Stimulated activated CD8-positive, alpha-beta memory T cell treated with anti-CD3 and anti-CD28 coated beads, Interleukin-4, amount 100 ng/mL, for 1 hour (primary cell): ENCODE results near the gene MED8.

Experiments used
- DNase-seq, 2 donors: peaks; one replicate each; pipeline ENCODE4 v3.0.0-alpha.2; 2020; ENCODE audit warnings: low read depth in 2 of 2, low spot score in 1 of 2

Gene MED8

GRCh38 chr1:43389326-43390313 is at the start of gene MED8, which contains the start of gene SZT2:
MED8 (minus strand) TSS chr1:43389800; CDS start chr1:43389764, 36 bp downstream.
SZT2 (plus strand) TSS chr1:43389899; CDS start chr1:43389969, 70 bp downstream.
- peak; percentile 85 to 86 for DNase-seq

- DNase-seq: no peak
Observed at GRCh38 chr1:43438953-43439581, 49.5 kb upstream of the MED8 start.

- DNase-seq: no peak
Observed at GRCh38 chr1:43438576-43438952, 49.0 kb upstream of the MED8 start.

- DNase-seq: no peak
Observed at GRCh38 chr1:43438006-43438405, 48.4 kb upstream of the MED8 start.

- DNase-seq: no peak
Observed at GRCh38 chr1:43437031-43437973, 47.7 kb upstream of the MED8 start.

GRCh38 chr1:43436371-43436770 is 46.8 kb upstream of the MED8 start:
- no peak for DNase-seq

GRCh38 chr1:43435146-43436145 is 45.8 kb upstream of the MED8 start:
- DNase-seq: no peak

- no peak for DNase-seq
Observed at GRCh38 chr1:43434256-43434655, 44.7 kb upstream of the MED8 start.

GRCh38 chr1:43432907-43433306 is 43.3 kb upstream of the MED8 start:
- DNase-seq: no peak

GRCh38 chr1:43432171-43432860 is 42.7 kb upstream of the MED8 start:
- no peak for DNase-seq

- no peak for DNase-seq
Observed at GRCh38 chr1:43431676-43432075, 42.1 kb upstream of the MED8 start.

- DNase-seq: no peak
Observed at GRCh38 chr1:43430831-43431230, 41.2 kb upstream of the MED8 start.

- DNase-seq: no peak
Observed at GRCh38 chr1:43427941-43428340, 38.3 kb upstream of the MED8 start.

GRCh38 chr1:43427524-43427923 is 37.9 kb upstream of the MED8 start:
- DNase-seq: no peak

- no peak for DNase-seq
Observed at GRCh38 chr1:43426221-43426620, 36.6 kb upstream of the MED8 start.

- no peak for DNase-seq
Observed at GRCh38 chr1:43425045-43425444, 35.4 kb upstream of the MED8 start.

- DNase-seq: no peak
Observed at GRCh38 chr1:43423672-43424550, 34.3 kb upstream of the MED8 start.

GRCh38 chr1:43422995-43423671 is 33.5 kb upstream of the MED8 start:
- DNase-seq: no peak
